ENCODE results near the gene RALGDS. TPM values are rescaled to one million over a fixed set of nuclear protein-coding genes. Genes with fewer than 3 reads are reported as not detected.

RALGDS gene
- 16.9 and 32.4 TPM in 2 replicates for total RNA-seq

GRCh38 chr9:133121198-133121914 is at the start of gene RALGDS:
RALGDS (minus strand) TSS chr9:133121240; CDS start chr9:133121154, 86 bp downstream.

GRCh38 chr9:133163504-133164172 is 42.6 kb upstream of the RALGDS start, which contains the start of gene GBGT1:
GBGT1 (minus strand) TSS chr9:133163914; CDS start chr9:133162412, 1,502 bp downstream.

GRCh38 chr9:133061764-133062145 is 59.3 kb downstream of the RALGDS start, which contains the start of gene CEL:
CEL (plus strand) TSS chr9:133061981; CDS start chr9:133062003, 22 bp downstream.

Other genes starting within 250 kb of the RALGDS start
- gene AK8, start 243.0 kb downstream of the RALGDS start, total RNA-seq = 0.17 and 1.6 TPM in 2 replicates
- gene SPACA9, start 242.3 kb downstream of the RALGDS start, total RNA-seq = 3.5 and 7.6 TPM in 2 replicates
- gene TSC1, start 176.6 kb downstream of the RALGDS start, total RNA-seq = 62.4 and 62.9 TPM in 2 replicates
- 0.17 TPM in 1 of 2 replicates, not detected in the other for gene GFI1B, start 142.5 kb downstream of the RALGDS start, total RNA-seq
- gene GTF3C5, start 90.2 kb downstream of the RALGDS start, total RNA-seq = 39.0 and 40.7 TPM in 2 replicates
- under 0.01 and 0.66 TPM in 2 replicates for gene CEL, start 59.3 kb downstream of the RALGDS start, total RNA-seq
- 3.1 and 5.6 TPM in 2 replicates for gene GBGT1, start 42.7 kb upstream of the RALGDS start, total RNA-seq
- gene OBP2B, start 88.0 kb upstream of the RALGDS start, total RNA-seq = not detected in 2 replicates
- not detected in 2 replicates for gene ABO, start 154.0 kb upstream of the RALGDS start, total RNA-seq
- gene SURF6, start 214.9 kb upstream of the RALGDS start, total RNA-seq = 9.6 and 10.9 TPM in 2 replicates
- 17.9 and 21.5 TPM in 2 replicates for gene MED22, start 226.9 kb upstream of the RALGDS start, total RNA-seq
- gene RPL7A, start 227.0 kb upstream of the RALGDS start, total RNA-seq = 2,204 and 2,714 TPM in 2 replicates
- 29.6 and 30.8 TPM in 2 replicates for gene SURF1, start 235.2 kb upstream of the RALGDS start, total RNA-seq
- 13.5 and 22.2 TPM in 2 replicates for gene SURF2, start 235.3 kb upstream of the RALGDS start, total RNA-seq

All from smooth muscle cell of trachea (primary cell).